PC-3 (cell line): ENCODE data around the gene SMAD3. TPM values are rescaled to one million over a fixed set of nuclear protein-coding genes. Genes with fewer than 3 reads are reported as not detected.

Source experiments
- ATAC-seq: fragments of 200-7000 bp; cut with Tn5 transposase; 2 replicates; pipeline ENCODE4 v1.9.1; 2020; ENCODE audit warnings: mild to moderate bottlenecking, moderate library complexity
- BruUV-seq: library from RNA; stranded (reverse); fragments of 400-500 nt; replicated peaks from 2 replicates; lab custom pipeline; 2021; lab: Mats Ljungman, UMichigan
- CTCF ChIA-PET: fragments of 300-600 bp; sonication (Branson Sonifier 250); formaldehyde crosslinking; loops from one replicate; lab custom pipeline; 2022; ENCODE audit warnings: antibody characterized with exemption; lab: Charles Lee
- POLR2A ChIA-PET: fragments of 300-600 bp; sonication (Branson Sonifier 250); formaldehyde crosslinking; loops from one replicate; lab custom pipeline; 2022; ENCODE audit warnings: antibody characterized with exemption; ENCODE audit not compliant: unreplicated experiment; lab: Charles Lee
- DNase-seq: peaks from one replicate; pipeline ENCODE4 v3.0.0-alpha.2; 2015
- H2AFZ ChIP-seq: fragments of 300-600 bp; sonication (generic); 2 replicates; pipeline ENCODE4 v1.6.0; 2016; ENCODE audit warnings: antibody characterized with exemption, low read length
- H3F3A ChIP-seq: fragments of 300-600 bp; sonication (generic); one replicate; pipeline ENCODE4 v1.6.0; 2017; ENCODE audit warnings: antibody characterized with exemption, low read length, control low read depth, mild to moderate bottlenecking; ENCODE audit not compliant: unreplicated experiment
- H3K27ac ChIP-seq: fragments of 300-600 bp; sonication (generic); 2 replicates; pipeline ENCODE4 v1.5.1; 2016; ENCODE audit warnings: mild to moderate bottlenecking, low read length
- H3K27me3 ChIP-seq: fragments of 300-600 bp; sonication (generic); 2 replicates; pipeline ENCODE4 v1.6.1; 2016; ENCODE audit warnings: low read length, mixed read lengths
- H3K36me3 ChIP-seq: fragments of 300-600 bp; sonication (generic); 2 replicates; pipeline ENCODE4 v1.6.1; 2016; ENCODE audit warnings: low read depth, mixed run types, low read length, mixed read lengths
- H3K4me1 ChIP-seq: fragments of 300-600 bp; sonication (generic); 2 replicates; pipeline ENCODE4 v1.5.1; 2016; ENCODE audit warnings: low read length; ENCODE audit not compliant: insufficient read depth
- H3K4me2 ChIP-seq: fragments of 300-600 bp; sonication (generic); 2 replicates; pipeline ENCODE4 v1.6.0; 2016; ENCODE audit warnings: low read length
- H3K4me3 ChIP-seq: fragments of 300-600 bp; sonication (generic); 2 replicates; pipeline ENCODE4 v1.5.1; 2016; ENCODE audit warnings: mild to moderate bottlenecking, low read length, mixed read lengths
- H3K79me2 ChIP-seq: fragments of 300-600 bp; sonication (generic); 2 replicates; pipeline ENCODE4 v1.6.1; 2017; ENCODE audit warnings: low read length, mixed read lengths
- H3K9ac ChIP-seq: fragments of 300-600 bp; sonication (generic); 2 replicates; pipeline ENCODE4 v1.6.0; 2016; ENCODE audit warnings: mild to moderate bottlenecking, low read length
- H3K9me2 ChIP-seq: fragments of 300-600 bp; sonication (generic); replicated peaks from 2 replicates; pipeline ENCODE4 v1.6.1; 2016; ENCODE audit warnings: mixed run types, low read length, mixed read lengths
- H3K9me3 ChIP-seq: fragments of 300-600 bp; sonication (generic); 2 replicates; pipeline ENCODE4 v1.6.1; 2016; ENCODE audit warnings: low read length, mixed read lengths
- H4K20me1 ChIP-seq: fragments of 300-600 bp; sonication (generic); 2 replicates; pipeline ENCODE4 v1.6.1; 2016; ENCODE audit warnings: low read length, mixed read lengths
- EZH2 ChIP-seq: fragments of 300-600 bp; sonication (generic); IDR thresholded peaks from one replicate; pipeline ENCODE4 v1.6.1; 2017; ENCODE audit warnings: antibody characterized with exemption, mild to moderate bottlenecking, low read length; ENCODE audit not compliant: unreplicated experiment
- EZH2phosphoT487 ChIP-seq: fragments of 300-600 bp; sonication (generic); IDR thresholded peaks from 2 replicates; pipeline ENCODE4 v1.6.1; 2018; ENCODE audit warnings: mild to moderate bottlenecking, antibody characterized with exemption, low read length, borderline replicate concordance
- intact Hi-C: fragments of 100-400 bp; cut with micrococcal nuclease; formaldehyde crosslinking; loops from 2 replicates; pipeline ENCODE4 v1.9.0; 2023
- total RNA-seq: library from RNA; depleted of rRNA; stranded (reverse); fragments of >200 nt; gene quantifications from 2 replicates; pipeline ENCODE4 v1.2.3, GENCODE V29; 2014
- TF ChIP-seq, protein P1 (sequence below): fragments of 300-600 bp; sonication (generic); conservative IDR thresholded peaks from 2 replicates; pipeline ENCODE4 v1.5.1; 2017; ENCODE audit warnings: antibody characterized with exemption, low read depth, mild to moderate bottlenecking, low read length

Gene SMAD3
- total RNA-seq, 1 experiment from 2014 or later: 75.6 TPM

DNA sequence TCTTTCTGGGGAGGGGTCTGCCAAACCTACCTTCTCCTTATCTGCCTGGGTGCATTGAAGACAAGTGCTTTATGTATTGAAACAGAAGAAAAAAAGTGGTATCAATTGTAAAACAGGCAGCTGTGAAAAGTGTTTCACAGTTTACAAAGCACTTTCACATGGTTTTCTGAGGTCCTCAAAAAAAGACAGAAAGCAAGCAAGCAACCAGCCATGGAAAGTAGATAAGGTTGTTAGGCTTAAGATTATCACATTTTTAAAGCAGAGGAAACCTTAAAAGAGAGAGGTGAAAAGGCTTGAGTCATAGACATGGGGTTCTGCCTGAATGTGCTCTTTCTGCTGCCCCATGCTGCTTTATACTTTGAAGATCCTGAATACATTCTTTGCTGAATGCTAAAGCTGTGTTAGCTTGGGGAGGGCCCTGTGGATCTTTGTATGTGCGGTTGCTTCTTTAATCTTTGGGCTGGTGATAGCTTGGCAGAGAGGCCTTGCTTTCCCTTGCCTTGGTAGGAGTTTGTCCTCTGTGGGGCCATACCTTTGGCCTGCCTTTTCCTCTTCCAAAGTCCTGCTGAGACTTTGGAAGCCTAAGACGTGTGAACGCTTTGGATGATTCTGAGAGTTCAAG is 2.6 kb downstream of the SMAD3 start:
- H4K20me1 ChIP-seq: peaks cover 56% of the 10 kb centered on the region
- intact Hi-C loops: loop anchor here (2.0 to 10.0 kb wide), 5 partner anchors 39 to 235 kb away; no protein-coding TSS in a partner anchor
- no peak for TF ChIP-seq EZH2
- TF ChIP-seq, protein P1, sequence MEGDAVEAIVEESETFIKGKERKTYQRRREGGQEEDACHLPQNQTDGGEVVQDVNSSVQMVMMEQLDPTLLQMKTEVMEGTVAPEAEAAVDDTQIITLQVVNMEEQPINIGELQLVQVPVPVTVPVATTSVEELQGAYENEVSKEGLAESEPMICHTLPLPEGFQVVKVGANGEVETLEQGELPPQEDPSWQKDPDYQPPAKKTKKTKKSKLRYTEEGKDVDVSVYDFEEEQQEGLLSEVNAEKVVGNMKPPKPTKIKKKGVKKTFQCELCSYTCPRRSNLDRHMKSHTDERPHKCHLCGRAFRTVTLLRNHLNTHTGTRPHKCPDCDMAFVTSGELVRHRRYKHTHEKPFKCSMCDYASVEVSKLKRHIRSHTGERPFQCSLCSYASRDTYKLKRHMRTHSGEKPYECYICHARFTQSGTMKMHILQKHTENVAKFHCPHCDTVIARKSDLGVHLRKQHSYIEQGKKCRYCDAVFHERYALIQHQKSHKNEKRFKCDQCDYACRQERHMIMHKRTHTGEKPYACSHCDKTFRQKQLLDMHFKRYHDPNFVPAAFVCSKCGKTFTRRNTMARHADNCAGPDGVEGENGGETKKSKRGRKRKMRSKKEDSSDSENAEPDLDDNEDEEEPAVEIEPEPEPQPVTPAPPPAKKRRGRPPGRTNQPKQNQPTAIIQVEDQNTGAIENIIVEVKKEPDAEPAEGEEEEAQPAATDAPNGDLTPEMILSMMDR: no peak
- TF ChIP-seq EZH2phosphoT487: no peak
- no peaks in the 10 kb centered on the region for H3K27me3 ChIP-seq
- peaks cover 33% of the 10 kb centered on the region for H3K36me3 ChIP-seq
- H3K4me3 ChIP-seq: peak overlapping the region; percentile 100
- H3K9me2 ChIP-seq: no peaks in the 10 kb centered on the region
- H2AFZ ChIP-seq: no peak overlapping the region
- no peaks in the 10 kb centered on the region for H3F3A ChIP-seq
- CTCF ChIA-PET: no interaction called here
- H3K27ac ChIP-seq: peak overlapping the region; percentile 73
- POLR2A ChIA-PET: no interaction called here
- peak overlapping the region; percentile 95 for H3K4me2 ChIP-seq
- DNase-seq (no peak), ATAC-seq (no peak)
- H3K9me3 ChIP-seq: no peaks in the 10 kb centered on the region
- H3K79me2 ChIP-seq: peaks cover 81% of the 10 kb centered on the region
- peak overlapping the region; percentile 97 for H3K9ac ChIP-seq
- TSS peak; percentile 23 for BruUV-seq
- H3K4me1 ChIP-seq: peaks cover 51% of the 10 kb centered on the region

DNA sequence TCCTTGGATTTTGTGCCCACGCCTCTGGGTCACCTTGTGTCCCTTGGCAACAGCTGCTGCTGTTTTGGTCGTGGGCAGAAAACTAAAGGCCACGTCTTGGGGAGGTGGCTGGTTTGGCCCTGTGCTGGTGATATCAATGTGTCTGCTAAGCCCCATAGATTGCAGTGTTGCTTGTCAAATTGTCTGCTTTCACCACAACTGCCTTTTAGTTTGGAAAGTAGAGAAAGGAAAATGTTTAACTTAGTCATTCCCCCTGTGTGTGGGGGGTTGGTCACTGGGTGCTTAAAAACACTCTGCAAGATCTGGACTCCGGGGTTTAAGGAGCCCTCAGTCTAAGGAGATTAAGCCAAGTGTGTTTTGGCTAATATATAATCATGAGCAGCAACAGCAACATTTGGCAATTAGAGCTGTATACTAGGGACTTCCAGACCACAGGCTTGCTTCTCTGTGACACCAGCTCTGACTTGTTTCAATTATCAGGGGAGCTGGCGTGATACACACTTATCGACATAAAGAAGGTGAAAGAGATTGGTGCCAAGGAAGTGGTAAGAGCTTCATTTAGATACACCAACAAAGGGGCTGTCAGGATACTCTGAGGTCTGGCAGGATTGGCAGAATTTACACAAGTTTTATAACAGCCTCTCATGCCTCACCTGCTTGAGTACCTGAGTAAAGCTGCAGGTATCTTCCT is 3.5 kb downstream of the SMAD3 start:
- ChIA-PET CTCF (no interaction called here), POLR2A (no interaction called here)
- H3K36me3 ChIP-seq: peaks cover 33% of the 10 kb centered on the region
- BruUV-seq: no TSS peak
- intact Hi-C loops: loop anchor here (2.0 to 10.0 kb wide), 4 partner anchors 38 to 176 kb away; no protein-coding TSS in a partner anchor
- H3K9ac ChIP-seq: peak overlapping the region; percentile 97
- peak overlapping the region; percentile 100 for H3K4me3 ChIP-seq
- ATAC-seq: no peak
- no peaks in the 10 kb centered on the region for H3K9me2 ChIP-seq
- peaks cover 60% of the 10 kb centered on the region for H4K20me1 ChIP-seq
- TF ChIP-seq EZH2: no peak
- H3K79me2 ChIP-seq: peaks cover 89% of the 10 kb centered on the region
- H3K4me2 ChIP-seq: peak overlapping the region; percentile 95
- DNase-seq: no peak
- peaks cover 57% of the 10 kb centered on the region for H3K4me1 ChIP-seq
- no peak overlapping the region for H2AFZ ChIP-seq
- peak overlapping the region; percentile 73 for H3K27ac ChIP-seq
- H3K9me3 ChIP-seq: no peaks in the 10 kb centered on the region
- H3F3A ChIP-seq: no peaks in the 10 kb centered on the region
- no peaks in the 10 kb centered on the region for H3K27me3 ChIP-seq

DNA sequence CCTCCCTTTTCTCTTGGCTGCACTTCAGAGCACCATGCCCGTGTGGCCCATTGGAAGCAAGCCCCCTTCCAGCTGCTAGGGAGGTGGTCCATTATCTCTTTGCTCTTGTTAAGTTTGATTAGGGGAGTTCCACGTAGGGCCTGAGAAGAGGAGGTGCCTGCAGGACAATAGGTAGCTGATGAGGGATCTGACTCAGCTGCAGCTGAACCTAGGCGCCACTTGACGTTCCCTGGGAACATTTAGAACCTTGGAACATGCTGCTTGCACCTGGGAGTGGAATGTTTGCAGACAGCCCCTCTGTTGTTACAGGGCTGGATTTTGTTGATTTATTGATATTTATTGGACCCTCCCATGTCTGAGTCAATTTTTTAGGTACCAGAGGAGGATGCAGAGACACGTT is 4.7 kb downstream of the SMAD3 start:
- H3K4me2 ChIP-seq: peak overlapping the region; percentile 95
- ATAC-seq (no peak), DNase-seq (peak; percentile 47)
- no peaks in the 10 kb centered on the region for H3K9me2 ChIP-seq
- H3K9ac ChIP-seq: peak overlapping the region; percentile 97
- no TSS peak for BruUV-seq
- peaks cover 60% of the 10 kb centered on the region for H4K20me1 ChIP-seq
- peak overlapping the region; percentile 73 for H3K27ac ChIP-seq
- no peaks in the 10 kb centered on the region for H3K9me3 ChIP-seq
- peaks cover 37% of the 10 kb centered on the region for H3K36me3 ChIP-seq
- ChIA-PET POLR2A (interaction anchor here (0.6 kb wide), 1 partner anchor 120 kb away, joined by 3 read pairs; no protein-coding TSS in a partner anchor), CTCF (no interaction called here)
- intact Hi-C loops: no loop called here
- H3K27me3 ChIP-seq: no peaks in the 10 kb centered on the region
- TF ChIP-seq, protein P1: no peak
- TF ChIP-seq EZH2phosphoT487 (no peak), EZH2 (no peak)
- H3F3A ChIP-seq: no peaks in the 10 kb centered on the region
- H3K4me3 ChIP-seq: peak overlapping the region; percentile 100
- H3K79me2 ChIP-seq: peaks cover 93% of the 10 kb centered on the region
- H3K4me1 ChIP-seq: peaks cover 64% of the 10 kb centered on the region
- H2AFZ ChIP-seq: no peak overlapping the region
